ENCODE results near the gene ROM1. TPM values are rescaled to one million over a fixed set of nuclear protein-coding genes. Genes with fewer than 3 reads are reported as not detected.
"Not testable (repeated sequence)": the region's sequence is repeated elsewhere in the genome, so short reads cannot be mapped to it uniquely, and the experiment has no call there.

The ROM1 gene, protein sequence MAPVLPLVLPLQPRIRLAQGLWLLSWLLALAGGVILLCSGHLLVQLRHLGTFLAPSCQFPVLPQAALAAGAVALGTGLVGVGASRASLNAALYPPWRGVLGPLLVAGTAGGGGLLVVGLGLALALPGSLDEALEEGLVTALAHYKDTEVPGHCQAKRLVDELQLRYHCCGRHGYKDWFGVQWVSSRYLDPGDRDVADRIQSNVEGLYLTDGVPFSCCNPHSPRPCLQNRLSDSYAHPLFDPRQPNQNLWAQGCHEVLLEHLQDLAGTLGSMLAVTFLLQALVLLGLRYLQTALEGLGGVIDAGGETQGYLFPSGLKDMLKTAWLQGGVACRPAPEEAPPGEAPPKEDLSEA
- total RNA-seq: 3.3 TPM
- 1 to 10 TPM; 1.5 to 4.0 (median 2.5) TPM for polyA plus RNA-seq (ENCODE audit: insufficient read depth in 1 of 8, insufficient read length in 8 of 8, low replicate concordance in 1 of 8)
- long read RNA-seq, donor 1: 0 reads
- long read RNA-seq, donor 2: 0 reads
- long read RNA-seq, donor 3, partial matches to known transcripts: 0 of 2 reads
- long read RNA-seq, donor 3, other reads (novel, unspliced or antisense): 0 of 2 reads
- long read RNA-seq, donor 4, partial matches to known transcripts: 0 of 7 reads
- long read RNA-seq, donor 4, other reads (novel, unspliced or antisense): 7 of 7 reads
- long read RNA-seq, donor 5, partial matches to known transcripts: 0 of 1 reads
- long read RNA-seq, donor 5, other reads (novel, unspliced or antisense): 0 of 1 reads
- long read RNA-seq, donor 6, partial matches to known transcripts: 0 of 1 reads
- long read RNA-seq, donor 6, other reads (novel, unspliced or antisense): 0 of 1 reads
- long read RNA-seq, donor 7, partial matches to known transcripts: 6 of 19 reads
- long read RNA-seq, donor 7, other reads (novel, unspliced or antisense): 12 of 19 reads
- long read RNA-seq, donor 8, partial matches to known transcripts: 0 of 1 reads
- long read RNA-seq, donor 8, other reads (novel, unspliced or antisense): 0 of 1 reads
- long read RNA-seq, donor 9: 0 reads
- long read RNA-seq, donor 10: 0 reads
- long read RNA-seq, donor 11, partial matches to known transcripts: 0 of 1 reads
- long read RNA-seq, donor 11, other reads (novel, unspliced or antisense): 0 of 1 reads

GRCh38 chr11:62612366-62613290, at the start of gene ROM1, which contains the start of gene EML3:
ROM1 (plus strand) TSS chr11:62613257; CDS start chr11:62613282, 25 bp downstream.
EML3 (minus strand) TSS chr11:62612775; CDS start chr11:62612457, 318 bp downstream.
- peak; percentile 96 for DNase-seq
- peak within 1 kb of the TSS; percentile 60 for H3K4me3 ChIP-seq (ENCODE audit: low read length)
- peak within 1 kb of the TSS; percentile 92 for H3K27ac ChIP-seq (ENCODE audit: low read length)
- H3K9me3 ChIP-seq (replicated peaks; ENCODE audit: control insufficient read depth, low read depth, low read length): no peaks in the 10 kb centered on the region
- H3K36me3 ChIP-seq (ENCODE audit: control insufficient read depth, insufficient read depth, low read length): peaks cover 59% of the 10 kb centered on the region
- H3K4me1 ChIP-seq (ENCODE audit: control insufficient read depth, insufficient read depth, low read length): peaks cover 24% of the 10 kb centered on the region
- H3K27me3 ChIP-seq (ENCODE audit: control insufficient read depth, insufficient read depth, low read length): peaks cover 2% of the 10 kb centered on the region
- WGBS (ENCODE audit: insufficient coverage): 3% methylated on average over 71 of the region's 91 CpGs

- 72% methylated on average over 2 of the region's 5 CpGs for WGBS (ENCODE audit: insufficient coverage)
- Histone ChIP-seq H3K27ac (ENCODE audit: low read length) (no peak overlapping the region), H3K4me3 (ENCODE audit: low read length) (no peak overlapping the region), H3K27me3 (ENCODE audit: control insufficient read depth, insufficient read depth, low read length) (no peaks in the 10 kb centered on the region), H3K36me3 (ENCODE audit: control insufficient read depth, insufficient read depth, low read length) (peaks cover 75% of the 10 kb centered on the region), H3K9me3 (replicated peaks; ENCODE audit: control insufficient read depth, low read depth, low read length) (no peaks in the 10 kb centered on the region), H3K4me1 (ENCODE audit: control insufficient read depth, insufficient read depth, low read length) (peaks cover 9% of the 10 kb centered on the region)
- DNase-seq: no peak
Observed at GRCh38 chr11:62565100-62565802, 47.8 kb upstream of the ROM1 start.

DNA sequence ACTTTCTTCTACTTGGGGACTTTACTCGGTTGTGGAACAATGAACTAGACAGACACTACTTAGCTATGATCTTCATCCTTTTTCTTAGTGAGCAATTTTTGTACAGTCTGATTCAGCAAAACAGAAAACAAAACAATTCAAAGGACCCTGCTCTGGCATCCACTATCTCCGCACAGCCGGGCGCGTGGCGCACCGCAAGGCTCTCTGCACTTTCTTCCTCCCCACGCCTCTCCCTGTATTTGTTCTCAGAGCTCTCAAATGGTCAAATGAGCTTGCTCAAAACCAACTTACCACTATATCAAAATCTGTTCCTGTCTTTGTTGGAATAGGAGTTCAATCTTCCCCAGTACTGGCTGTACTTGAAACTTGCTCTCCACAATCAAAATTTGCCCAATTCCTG, 46.8 kb upstream of the ROM1 start:
- Histone ChIP-seq H3K36me3 (ENCODE audit: control insufficient read depth, insufficient read depth, low read length) (peaks cover 79% of the 10 kb centered on the region), H3K27ac (ENCODE audit: low read length) (no peak overlapping the region), H3K4me1 (ENCODE audit: control insufficient read depth, insufficient read depth, low read length) (peaks cover 2% of the 10 kb centered on the region), H3K4me3 (ENCODE audit: low read length) (no peak overlapping the region), H3K27me3 (ENCODE audit: control insufficient read depth, insufficient read depth, low read length) (no peaks in the 10 kb centered on the region), H3K9me3 (replicated peaks; ENCODE audit: control insufficient read depth, low read depth, low read length) (no peaks in the 10 kb centered on the region)
- DNase-seq: no peak
- WGBS (ENCODE audit: insufficient coverage): 100% methylated on average over 4 of the region's 8 CpGs

GRCh38 chr11:62567018-62567633, 45.9 kb upstream of the ROM1 start:
- peaks cover 80% of the 10 kb centered on the region for H3K36me3 ChIP-seq (ENCODE audit: control insufficient read depth, insufficient read depth, low read length)
- H3K27me3 ChIP-seq (ENCODE audit: control insufficient read depth, insufficient read depth, low read length): no peaks in the 10 kb centered on the region
- no peak overlapping the region for H3K27ac ChIP-seq (ENCODE audit: low read length)
- H3K9me3 ChIP-seq (replicated peaks; ENCODE audit: control insufficient read depth, low read depth, low read length): no peaks in the 10 kb centered on the region
- peaks cover 2% of the 10 kb centered on the region for H3K4me1 ChIP-seq (ENCODE audit: control insufficient read depth, insufficient read depth, low read length)
- no peak for DNase-seq
- WGBS (ENCODE audit: insufficient coverage): 100% methylated on average over 1 of the region's 8 CpGs
- no peak overlapping the region for H3K4me3 ChIP-seq (ENCODE audit: low read length)

- DNase-seq: no peak
- peaks cover 7% of the 10 kb centered on the region for H3K4me1 ChIP-seq (ENCODE audit: control insufficient read depth, insufficient read depth, low read length)
Observed at GRCh38 chr11:62569611-62570010, 43.4 kb upstream of the ROM1 start.

DNA sequence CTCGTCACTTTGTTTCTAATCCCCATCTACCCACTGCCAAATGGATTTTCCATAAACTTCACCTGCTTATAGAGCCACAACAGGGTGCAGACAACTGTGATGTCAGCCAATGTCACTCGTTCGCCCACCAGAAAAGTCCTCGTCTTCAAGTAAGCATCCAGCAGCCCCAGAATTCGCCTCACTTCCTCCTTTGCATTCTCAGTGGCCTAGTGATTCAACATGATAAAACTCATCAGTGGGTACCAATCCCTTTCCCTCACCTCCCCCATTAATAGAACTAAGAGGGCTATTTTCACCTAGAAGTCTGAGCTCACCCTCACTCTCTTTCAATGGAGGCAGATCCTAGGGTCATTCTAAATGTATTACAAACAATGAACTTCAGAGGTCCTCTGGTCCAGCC, 42.2 kb upstream of the ROM1 start:
- not testable (repeated sequence) for H3K4me3 ChIP-seq (ENCODE audit: low read length); H3K27me3 ChIP-seq (ENCODE audit: control insufficient read depth, insufficient read depth, low read length); DNase-seq; H3K27ac ChIP-seq (ENCODE audit: low read length); H3K9me3 ChIP-seq (replicated peaks; ENCODE audit: control insufficient read depth, low read depth, low read length)
- WGBS (ENCODE audit: insufficient coverage): 94% methylated on average over 2 of the region's 5 CpGs
- Histone ChIP-seq H3K36me3 (ENCODE audit: control insufficient read depth, insufficient read depth, low read length) (peaks cover 57% of the 10 kb centered on the region), H3K4me1 (ENCODE audit: control insufficient read depth, insufficient read depth, low read length) (peaks cover 20% of the 10 kb centered on the region)

More at GRCh38 chr11:62569611-62570010, 43.4 kb upstream of the ROM1 start:
- no peak overlapping the region for H3K27ac ChIP-seq (ENCODE audit: low read length)
- no peaks in the 10 kb centered on the region for H3K27me3 ChIP-seq (ENCODE audit: control insufficient read depth, insufficient read depth, low read length)
- H3K4me3 ChIP-seq (ENCODE audit: low read length): no peak overlapping the region
- peaks cover 64% of the 10 kb centered on the region for H3K36me3 ChIP-seq (ENCODE audit: control insufficient read depth, insufficient read depth, low read length)
- WGBS (ENCODE audit: insufficient coverage): no CpG with 5 or more reads among the region's 1 CpG
- no peaks in the 10 kb centered on the region for H3K9me3 ChIP-seq (replicated peaks; ENCODE audit: control insufficient read depth, low read depth, low read length)

DNA sequence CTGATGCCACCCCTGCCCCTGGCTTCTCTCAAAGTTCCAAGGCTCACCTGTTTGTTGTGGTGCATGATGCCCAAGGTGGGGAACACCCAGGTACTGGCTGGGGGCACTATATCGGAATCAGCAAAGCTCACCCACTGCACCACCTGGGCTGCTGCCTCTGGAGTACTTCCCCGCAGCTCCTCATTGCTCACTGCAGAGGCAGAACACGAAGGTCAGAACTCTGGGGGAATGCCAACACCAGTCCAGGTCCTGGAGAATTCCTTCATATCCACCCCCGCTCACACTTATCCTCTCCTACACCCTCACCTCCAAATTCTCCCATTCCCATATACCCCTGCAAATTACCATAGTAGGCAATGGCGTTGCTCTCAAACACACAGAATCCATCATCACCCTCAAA, 41.6 kb upstream of the ROM1 start:
- not testable (repeated sequence) for H3K27me3 ChIP-seq (ENCODE audit: control insufficient read depth, insufficient read depth, low read length); H3K9me3 ChIP-seq (replicated peaks; ENCODE audit: control insufficient read depth, low read depth, low read length); DNase-seq; H3K27ac ChIP-seq (ENCODE audit: low read length); H3K4me3 ChIP-seq (ENCODE audit: low read length)
- peaks cover 57% of the 10 kb centered on the region for H3K36me3 ChIP-seq (ENCODE audit: control insufficient read depth, insufficient read depth, low read length)
- H3K4me1 ChIP-seq (ENCODE audit: control insufficient read depth, insufficient read depth, low read length): peaks cover 26% of the 10 kb centered on the region
- WGBS (ENCODE audit: insufficient coverage): 96% methylated on average over 3 of the region's 5 CpGs

DNA sequence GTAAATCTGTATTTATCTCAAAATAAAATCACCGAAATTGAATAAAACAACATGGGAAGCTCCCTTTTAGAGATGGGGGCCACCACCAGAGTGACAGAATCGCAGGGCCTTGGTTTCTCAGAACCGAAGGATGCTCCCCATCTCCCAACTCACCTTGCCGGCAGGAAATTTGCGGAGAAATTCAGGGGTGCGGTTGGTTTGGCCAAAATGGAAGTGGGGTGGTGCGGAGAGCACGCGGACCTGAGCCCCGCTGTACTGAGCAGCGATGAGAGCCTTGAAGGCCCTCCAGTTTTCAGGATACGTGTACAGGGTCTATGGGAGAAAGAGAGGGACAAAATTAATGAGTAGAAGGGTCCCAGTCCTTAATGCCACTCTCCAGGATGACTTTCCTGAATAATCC, 40.6 kb upstream of the ROM1 start:
- peaks cover 26% of the 10 kb centered on the region for H3K4me1 ChIP-seq (ENCODE audit: control insufficient read depth, insufficient read depth, low read length)
- DNase-seq: no peak
- peak overlapping the region; percentile 91 for H3K4me3 ChIP-seq (ENCODE audit: low read length)
- H3K27ac ChIP-seq (ENCODE audit: low read length): peak overlapping the region; percentile 92
- no peaks in the 10 kb centered on the region for H3K9me3 ChIP-seq (replicated peaks; ENCODE audit: control insufficient read depth, low read depth, low read length)
- no peaks in the 10 kb centered on the region for H3K27me3 ChIP-seq (ENCODE audit: control insufficient read depth, insufficient read depth, low read length)
- H3K36me3 ChIP-seq (ENCODE audit: control insufficient read depth, insufficient read depth, low read length): peaks cover 57% of the 10 kb centered on the region
- 75% methylated on average over 7 of the region's 12 CpGs for WGBS (ENCODE audit: insufficient coverage)
